HepG2 (cell line): Measurements from ENCODE around the gene KANK4. TPM values are rescaled to one million over a fixed set of nuclear protein-coding genes. Genes with fewer than 3 reads are reported as not detected.

Source experiments
- HNF4G ChIP-seq, 2 experiments: sonication (generic) in 1 of 2; formaldehyde crosslinking in 1 of 2; IDR thresholded peaks; 2 replicates each; pipeline versions ENCODE4 v1.4.0 to v1.6.1; 2011 to 2020; ENCODE audit warnings: borderline replicate concordance in 2 of 2, low read depth in 2 of 2, mild to moderate bottlenecking in 2 of 2, low read length in 1 of 2, missing genetic modification reagents in 1 of 2, moderate library complexity in 1 of 2
- PRMT3 ChIP-seq: sonication (generic); formaldehyde crosslinking; IDR thresholded peaks from 2 replicates; pipeline ENCODE4 v1.8.1; 2022; ENCODE audit warnings: low read depth, mild to moderate bottlenecking, moderate library complexity, missing genetic modification reagents, borderline replicate concordance
- RBFOX2 ChIP-seq: fragments of 200-400 bp; formaldehyde crosslinking; IDR thresholded peaks from 2 replicates; pipeline ENCODE4 v1.6.1; 2017; ENCODE audit warnings: low read depth, mild to moderate bottlenecking, low read length
- TBX2 ChIP-seq: sonication (generic); formaldehyde crosslinking; IDR thresholded peaks from 2 replicates; pipeline ENCODE4 v1.5.0; 2020; ENCODE audit warnings: missing genetic modification reagents, mild to moderate bottlenecking, borderline replicate concordance
- XRCC5 ChIP-seq: fragments of 200-400 bp; formaldehyde crosslinking; optimal IDR thresholded peaks from 2 replicates; pipeline ENCODE3; 2017; ENCODE audit warnings: mild to moderate bottlenecking, low read length
- ZNF746 ChIP-seq: sonication (generic); formaldehyde crosslinking; IDR thresholded peaks from 2 replicates; pipeline ENCODE4 v1.8.0; 2022; ENCODE audit warnings: mild to moderate bottlenecking, missing genetic modification reagents
- ZNF790 ChIP-seq: sonication (generic); formaldehyde crosslinking; IDR thresholded peaks from 2 replicates; pipeline ENCODE4 v1.8.0; 2022; ENCODE audit warnings: missing genetic modification reagents, mild to moderate bottlenecking, borderline replicate concordance
- polyA plus RNA-seq, 8 experiments: library from polyadenylated mRNA; depleted of rRNA in 3 of 8; stranded (reverse) in 7 of 8; unstranded in 1 of 8; fragments of >200 nt; fragmentation: Illumina TruSeq in 4 of 8; extraction: Trizol in 4 of 8; gene quantifications; 2 replicates each; pipeline versions ENCODE4 v1.2.1 to v1.2.3, GENCODE V29; 2011 to 2016; ENCODE audit warnings: low read depth in 4 of 8, missing spikeins in 1 of 8, mixed read lengths in 1 of 8; ENCODE audit not compliant: insufficient read depth in 1 of 8
- total RNA-seq, 5 experiments: library from RNA; depleted of rRNA; stranded (reverse); fragments of >200 nt; fragmentation: Illumina TruSeq; extraction: Trizol; gene quantifications; 2 replicates each; pipeline ENCODE4 v1.2.3, GENCODE V29; 2016; ENCODE audit warnings: low read depth in 1 of 5
- TF ChIP-seq, protein P1 (sequence below): sonication (generic); formaldehyde crosslinking; IDR thresholded peaks from 2 replicates; pipeline ENCODE4 v1.5.0; 2020; ENCODE audit warnings: mild to moderate bottlenecking, missing genetic modification reagents, borderline replicate concordance
- TF ChIP-seq, protein P2 (sequence below): sonication (generic); formaldehyde crosslinking; IDR thresholded peaks from 2 replicates; pipeline ENCODE4 v1.5.1; 2020; ENCODE audit warnings: mild to moderate bottlenecking, missing genetic modification reagents, moderate library complexity

KANK4 gene
- total and polyA plus RNA-seq, 2 of the 13 experiments (the other 11 are each of a cell fraction or from before 2014, with no cell fraction given), result 16.1 to 25.7 TPM

DNA sequence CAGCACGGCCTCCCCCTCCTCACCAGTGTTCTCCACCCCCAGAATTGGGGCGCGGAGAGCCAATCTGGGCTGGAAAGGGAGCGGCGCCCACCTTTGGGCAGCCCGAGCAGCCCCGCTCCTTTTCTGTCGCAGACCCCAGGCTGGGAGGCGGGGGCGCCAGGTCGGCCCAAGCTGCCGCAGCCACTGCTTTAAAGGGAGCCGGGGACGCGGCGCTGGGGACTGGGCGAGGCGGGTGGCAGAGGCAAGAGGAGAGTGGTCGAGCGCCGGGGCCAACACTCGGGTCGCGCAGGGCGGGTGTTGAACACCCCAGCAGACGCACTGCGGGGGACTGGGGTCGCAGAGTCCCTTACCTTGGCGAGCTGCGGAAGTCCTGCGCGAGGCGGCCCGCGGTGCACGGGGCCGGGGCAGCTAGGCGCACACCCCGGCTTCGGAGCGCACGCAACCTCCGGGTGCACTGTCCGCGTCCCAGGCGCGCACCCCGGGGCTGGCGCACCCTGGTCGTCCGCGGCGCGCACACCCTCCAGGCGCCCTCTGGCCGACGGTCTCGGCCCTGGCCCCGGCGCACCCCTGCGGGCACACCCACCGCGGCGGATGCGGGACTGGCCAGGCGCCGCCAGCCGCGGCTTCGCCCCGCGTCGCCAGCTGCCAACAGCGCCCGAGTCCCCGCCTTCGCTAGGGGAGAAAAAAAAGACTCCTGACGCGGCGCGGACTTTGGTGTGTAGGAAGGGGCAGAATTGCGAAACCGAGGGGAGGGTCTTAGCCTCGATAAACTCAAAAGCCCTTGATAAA lies at the start of gene KANK4 (continued):
- TF ChIP-seq HNF4G (IDR thresholded peaks at IDR 0.05; ENCODE audit: borderline replicate concordance, low read depth, low read length) (peak; percentile 65; the same call in 1 of the 2 replicates), HNF4G (CRISPR knock-in tag; IDR thresholded peaks at IDR 0.05; ENCODE audit: borderline replicate concordance, low read depth) (no peak), ZNF746 (CRISPR knock-in tag) (peak; percentile 27; the same call in 1 of the 2 replicates), RBFOX2 (peak; percentile 66), TBX2 (CRISPR knock-in tag) (no peak), PRMT3 (CRISPR knock-in tag) (peak; percentile 43; the same call in 1 of the 2 replicates), ZNF790 (CRISPR knock-in tag) (0 out of 2 replicates have a peak, but pooled peaks have one; percentile 24), XRCC5 (no peak)
- TF ChIP-seq, protein P1, sequence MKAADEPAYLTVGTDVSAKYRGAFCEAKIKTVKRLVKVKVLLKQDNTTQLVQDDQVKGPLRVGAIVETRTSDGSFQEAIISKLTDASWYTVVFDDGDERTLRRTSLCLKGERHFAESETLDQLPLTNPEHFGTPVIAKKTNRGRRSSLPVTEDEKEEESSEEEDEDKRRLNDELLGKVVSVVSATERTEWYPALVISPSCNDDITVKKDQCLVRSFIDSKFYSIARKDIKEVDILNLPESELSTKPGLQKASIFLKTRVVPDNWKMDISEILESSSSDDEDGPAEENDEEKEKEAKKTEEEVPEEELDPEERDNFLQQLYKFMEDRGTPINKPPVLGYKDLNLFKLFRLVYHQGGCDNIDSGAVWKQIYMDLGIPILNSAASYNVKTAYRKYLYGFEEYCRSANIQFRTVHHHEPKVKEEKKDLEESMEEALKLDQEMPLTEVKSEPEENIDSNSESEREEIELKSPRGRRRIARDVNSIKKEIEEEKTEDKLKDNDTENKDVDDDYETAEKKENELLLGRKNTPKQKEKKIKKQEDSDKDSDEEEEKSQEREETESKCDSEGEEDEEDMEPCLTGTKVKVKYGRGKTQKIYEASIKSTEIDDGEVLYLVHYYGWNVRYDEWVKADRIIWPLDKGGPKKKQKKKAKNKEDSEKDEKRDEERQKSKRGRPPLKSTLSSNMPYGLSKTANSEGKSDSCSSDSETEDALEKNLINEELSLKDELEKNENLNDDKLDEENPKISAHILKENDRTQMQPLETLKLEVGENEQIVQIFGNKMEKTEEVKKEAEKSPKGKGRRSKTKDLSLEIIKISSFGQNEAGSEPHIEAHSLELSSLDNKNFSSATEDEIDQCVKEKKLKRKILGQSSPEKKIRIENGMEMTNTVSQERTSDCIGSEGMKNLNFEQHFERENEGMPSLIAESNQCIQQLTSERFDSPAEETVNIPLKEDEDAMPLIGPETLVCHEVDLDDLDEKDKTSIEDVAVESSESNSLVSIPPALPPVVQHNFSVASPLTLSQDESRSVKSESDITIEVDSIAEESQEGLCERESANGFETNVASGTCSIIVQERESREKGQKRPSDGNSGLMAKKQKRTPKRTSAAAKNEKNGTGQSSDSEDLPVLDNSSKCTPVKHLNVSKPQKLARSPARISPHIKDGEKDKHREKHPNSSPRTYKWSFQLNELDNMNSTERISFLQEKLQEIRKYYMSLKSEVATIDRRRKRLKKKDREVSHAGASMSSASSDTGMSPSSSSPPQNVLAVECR (CRISPR knock-in tag), result peak; percentile 56
- TF ChIP-seq, protein P2, sequence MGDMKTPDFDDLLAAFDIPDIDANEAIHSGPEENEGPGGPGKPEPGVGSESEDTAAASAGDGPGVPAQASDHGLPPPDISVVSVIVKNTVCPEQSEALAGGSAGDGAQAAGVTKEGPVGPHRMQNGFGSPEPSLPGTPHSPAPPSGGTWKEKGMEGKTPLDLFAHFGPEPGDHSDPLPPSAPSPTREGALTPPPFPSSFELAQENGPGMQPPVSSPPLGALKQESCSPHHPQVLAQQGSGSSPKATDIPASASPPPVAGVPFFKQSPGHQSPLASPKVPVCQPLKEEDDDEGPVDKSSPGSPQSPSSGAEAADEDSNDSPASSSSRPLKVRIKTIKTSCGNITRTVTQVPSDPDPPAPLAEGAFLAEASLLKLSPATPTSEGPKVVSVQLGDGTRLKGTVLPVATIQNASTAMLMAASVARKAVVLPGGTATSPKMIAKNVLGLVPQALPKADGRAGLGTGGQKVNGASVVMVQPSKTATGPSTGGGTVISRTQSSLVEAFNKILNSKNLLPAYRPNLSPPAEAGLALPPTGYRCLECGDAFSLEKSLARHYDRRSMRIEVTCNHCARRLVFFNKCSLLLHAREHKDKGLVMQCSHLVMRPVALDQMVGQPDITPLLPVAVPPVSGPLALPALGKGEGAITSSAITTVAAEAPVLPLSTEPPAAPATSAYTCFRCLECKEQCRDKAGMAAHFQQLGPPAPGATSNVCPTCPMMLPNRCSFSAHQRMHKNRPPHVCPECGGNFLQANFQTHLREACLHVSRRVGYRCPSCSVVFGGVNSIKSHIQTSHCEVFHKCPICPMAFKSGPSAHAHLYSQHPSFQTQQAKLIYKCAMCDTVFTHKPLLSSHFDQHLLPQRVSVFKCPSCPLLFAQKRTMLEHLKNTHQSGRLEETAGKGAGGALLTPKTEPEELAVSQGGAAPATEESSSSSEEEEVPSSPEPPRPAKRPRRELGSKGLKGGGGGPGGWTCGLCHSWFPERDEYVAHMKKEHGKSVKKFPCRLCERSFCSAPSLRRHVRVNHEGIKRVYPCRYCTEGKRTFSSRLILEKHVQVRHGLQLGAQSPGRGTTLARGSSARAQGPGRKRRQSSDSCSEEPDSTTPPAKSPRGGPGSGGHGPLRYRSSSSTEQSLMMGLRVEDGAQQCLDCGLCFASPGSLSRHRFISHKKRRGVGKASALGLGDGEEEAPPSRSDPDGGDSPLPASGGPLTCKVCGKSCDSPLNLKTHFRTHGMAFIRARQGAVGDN (CRISPR knock-in tag), result peak; percentile 65
